ENCODE results near the gene DPEP3. TPM values are rescaled to one million over a fixed set of nuclear protein-coding genes. Genes with fewer than 3 reads are reported as not detected.

The DPEP3 gene
- total and polyA plus RNA-seq, 2 donors (not counting 1 experiment from before 2014, with no cell fraction given), result 1.9 to 2.0 TPM

DNA sequence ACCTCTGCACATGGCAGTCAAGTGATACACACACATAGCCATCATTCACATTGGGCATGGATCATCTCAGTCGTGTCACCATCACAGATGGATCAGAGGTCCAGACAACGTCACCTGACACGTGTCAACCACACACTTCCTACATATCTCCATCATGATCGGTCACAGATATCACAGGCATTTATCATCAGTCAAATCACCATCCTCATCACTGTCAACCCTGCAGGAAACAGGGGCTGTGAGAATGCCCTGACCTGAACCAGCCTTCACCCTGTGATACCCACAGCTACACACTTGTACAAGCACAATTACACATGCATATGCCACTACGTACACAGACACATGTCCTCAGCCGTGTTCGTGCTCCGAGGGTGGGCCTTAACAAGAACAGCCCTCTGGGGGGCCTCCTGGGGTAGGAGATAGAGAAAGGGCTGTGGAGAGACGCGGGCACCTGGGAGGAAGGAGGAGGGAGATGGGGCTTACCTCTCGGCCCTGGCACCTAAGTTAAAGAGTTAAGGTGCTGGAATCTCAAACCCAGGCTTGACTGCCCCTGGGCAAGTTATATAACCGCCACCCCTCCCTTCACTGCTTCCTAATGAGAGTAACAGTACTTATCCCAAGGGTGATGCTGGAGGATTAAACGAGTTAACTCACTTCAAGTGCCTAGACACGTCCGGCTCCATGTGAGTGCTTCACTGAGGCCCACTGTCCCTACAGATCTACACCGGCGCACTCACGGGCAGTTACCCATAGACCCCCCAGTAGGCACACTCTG is 12.9 kb downstream of the DPEP3 start:
- H3K9ac ChIP-seq (ENCODE audit: low read length), result peak overlapping the region; percentile 82
- H3K9me3 ChIP-seq (ENCODE audit: control extremely low read depth in 1 of 3, control insufficient read depth in 2 of 3, insufficient read depth in 1 of 3, low read length in 2 of 3), result no peaks in the 10 kb centered on the region
- Mint-ChIP-seq H3K27me3 (no peaks in the 10 kb centered on the region), H3K4me1 (peaks cover 20% of the 10 kb centered on the region), H3K4me3 (peak overlapping the region; percentile 88), H3K27ac (peak overlapping the region; percentile 91), H3K9me3 (ENCODE audit: insufficient read depth) (no peaks in the 10 kb centered on the region)
- peaks cover 0 to 7% of the 10 kb centered on the region in 2 experiments for H3K36me3 ChIP-seq (replicated peaks in 1 of 2; ENCODE audit: control extremely low read depth in 1 of 2, control insufficient read depth in 1 of 2, extremely low read depth in 1 of 2, insufficient read depth in 2 of 2, low read length in 1 of 2)
- H2AFZ ChIP-seq (ENCODE audit: insufficient read depth, low read depth, low read length, poor library complexity, severe bottlenecking), result peak overlapping the region; percentile 80
- peak overlapping the region; percentile 100 for H3K4me2 ChIP-seq (replicated peaks; ENCODE audit: low read depth, low read length, poor library complexity, severe bottlenecking)
- peaks cover 22% of the 10 kb centered on the region for H3K79me2 ChIP-seq (ENCODE audit: control insufficient read depth, insufficient read depth, low read length)
- POLR2A ChIA-PET, result interaction anchor here (0.8 to 1.9 kb wide), 3 partner anchors 17 to 38 kb away, joined by 3 to 8 read pairs (median 5); partner anchors contain the start of gene PSMB10
- peak overlapping the region; percentile 22 to 95 (median 80) for H3K4me3 ChIP-seq (ENCODE audit: control extremely low read depth in 1 of 5, extremely low read depth in 1 of 5, insufficient read depth in 1 of 5, low read depth in 2 of 5, low read length in 4 of 5)
- ATAC-seq (ENCODE audit: low read depth) (no peak), DNase-seq (peak; percentile 40)
- CTCF ChIA-PET, result interaction anchor here (0.6 to 3.2 kb wide), 4 partner anchors 30 to 175 kb away, joined by 3 to 11 read pairs (median 6); partner anchors contain the start of genes NRN1L and PSMB10
- TF ChIP-seq, protein P1, sequence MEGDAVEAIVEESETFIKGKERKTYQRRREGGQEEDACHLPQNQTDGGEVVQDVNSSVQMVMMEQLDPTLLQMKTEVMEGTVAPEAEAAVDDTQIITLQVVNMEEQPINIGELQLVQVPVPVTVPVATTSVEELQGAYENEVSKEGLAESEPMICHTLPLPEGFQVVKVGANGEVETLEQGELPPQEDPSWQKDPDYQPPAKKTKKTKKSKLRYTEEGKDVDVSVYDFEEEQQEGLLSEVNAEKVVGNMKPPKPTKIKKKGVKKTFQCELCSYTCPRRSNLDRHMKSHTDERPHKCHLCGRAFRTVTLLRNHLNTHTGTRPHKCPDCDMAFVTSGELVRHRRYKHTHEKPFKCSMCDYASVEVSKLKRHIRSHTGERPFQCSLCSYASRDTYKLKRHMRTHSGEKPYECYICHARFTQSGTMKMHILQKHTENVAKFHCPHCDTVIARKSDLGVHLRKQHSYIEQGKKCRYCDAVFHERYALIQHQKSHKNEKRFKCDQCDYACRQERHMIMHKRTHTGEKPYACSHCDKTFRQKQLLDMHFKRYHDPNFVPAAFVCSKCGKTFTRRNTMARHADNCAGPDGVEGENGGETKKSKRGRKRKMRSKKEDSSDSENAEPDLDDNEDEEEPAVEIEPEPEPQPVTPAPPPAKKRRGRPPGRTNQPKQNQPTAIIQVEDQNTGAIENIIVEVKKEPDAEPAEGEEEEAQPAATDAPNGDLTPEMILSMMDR (IDR thresholded peaks at IDR 0.05), result no peak
- TF ChIP-seq EZH2 (IDR thresholded peaks at IDR 0.05; ENCODE audit: borderline replicate concordance, insufficient read depth, low read depth, low read length, poor library complexity, severe bottlenecking), result no peak
- H3K27me3 ChIP-seq (replicated peaks in 1 of 4; ENCODE audit: control extremely low read depth in 1 of 4, control insufficient read depth in 3 of 4, insufficient read depth in 4 of 4, low read length in 3 of 4), result no peaks in the 10 kb centered on the region
- H4K20me1 ChIP-seq (ENCODE audit: control insufficient read depth, insufficient read depth, low read length, poor library complexity, severe bottlenecking), result peaks cover 8% of the 10 kb centered on the region
- intact Hi-C loops (cut with micrococcal nuclease), result loop anchor here (10.0 kb wide), 1 partner anchor 257 kb away; no protein-coding TSS in a partner anchor
- peak overlapping the region in 1 of 2 donors; percentile 63 for H3K27ac ChIP-seq (ENCODE audit: low read length in 2 of 2)
- H3K4me1 ChIP-seq (ENCODE audit: control insufficient read depth in 2 of 2, insufficient read depth in 2 of 2, low read length in 2 of 2), result peaks cover 10 to 19% of the 10 kb centered on the region in 2 donors
- WGBS (ENCODE audit: insufficient coverage), result 29% methylated on average over 15 of the region's 18 CpGs
